SJSA1 (cell line): ENCODE measurements around the gene FAM181A. TPM values are rescaled to one million over a fixed set of nuclear protein-coding genes. Genes with fewer than 3 reads are reported as not detected.

Source experiments
- DNase-seq, 2 experiments: peaks; one replicate each; pipeline ENCODE4 v3.0.0-alpha.2; 2015 to 2020; ENCODE audit warnings: low spot score in 2 of 2, low read depth in 1 of 2
- H3K27ac ChIP-seq: fragments of 250-450 bp; sonication (Bioruptor Pico); 2 replicates; pipeline ENCODE4 v1.5.1; 2020; ENCODE audit warnings: mild to moderate bottlenecking, moderate library complexity
- H3K27me3 ChIP-seq: fragments of 250-450 bp; sonication (Bioruptor Pico); replicated peaks from 2 replicates; pipeline ENCODE4 v1.5.1; 2020; ENCODE audit warnings: mild to moderate bottlenecking, moderate library complexity
- H3K36me3 ChIP-seq: fragments of 250-450 bp; sonication (Bioruptor Pico); 2 replicates; pipeline ENCODE4 v1.5.1; 2020; ENCODE audit warnings: mild to moderate bottlenecking
- H3K4me1 ChIP-seq: fragments of 250-450 bp; sonication (Bioruptor Pico); replicated peaks from 2 replicates; pipeline ENCODE4 v1.6.1; 2021; ENCODE audit warnings: mild to moderate bottlenecking
- H3K4me3 ChIP-seq: fragments of 250-450 bp; sonication (Bioruptor Pico); 2 replicates; pipeline ENCODE4 v1.5.1; 2020; ENCODE audit warnings: mild to moderate bottlenecking
- H3K9me3 ChIP-seq: fragments of 250-450 bp; sonication (Bioruptor Pico); replicated peaks from 2 replicates; pipeline ENCODE4 v1.5.1; 2020; ENCODE audit warnings: mild to moderate bottlenecking
- total RNA-seq: library from RNA; depleted of rRNA; stranded (reverse); fragments of >200 nt; shearing (Covaris generic); gene quantifications from 2 replicates; pipeline ENCODE4 v1.2.3, GENCODE V29; 2014

The FAM181A gene
- total RNA-seq, 1 experiment from 2014 or later: not detected

DNA sequence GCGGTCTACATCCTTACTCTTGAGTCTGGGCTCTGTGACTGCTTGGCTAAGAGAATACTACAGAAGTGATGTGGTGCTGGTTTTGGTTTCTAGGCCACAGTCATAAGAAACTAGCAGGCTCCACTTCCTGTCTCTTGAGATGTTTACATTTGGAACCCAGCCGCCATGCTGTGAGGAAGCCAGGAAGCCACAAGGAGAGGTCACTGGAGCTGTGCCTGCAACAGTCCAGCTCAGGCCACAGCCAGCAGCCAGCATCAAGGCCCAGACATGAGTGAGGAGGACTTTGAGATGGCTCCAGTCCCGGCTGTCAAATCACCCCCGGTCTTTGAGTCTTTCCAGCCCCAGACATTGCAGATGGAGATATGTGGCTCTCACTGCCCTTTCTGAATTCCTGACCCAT is 12.9 kb upstream of the FAM181A start:
- Histone ChIP-seq H3K9me3 (no peaks in the 10 kb centered on the region), H3K4me3 (no peak overlapping the region), H3K27ac (no peak overlapping the region), H3K36me3 (no peaks in the 10 kb centered on the region), H3K4me1 (no peaks in the 10 kb centered on the region), H3K27me3 (no peaks in the 10 kb centered on the region)
- DNase-seq: no peak

GRCh38 chr14:93915070-93915705 is 12.0 kb upstream of the FAM181A start:
- Histone ChIP-seq H3K4me3 (no peak overlapping the region), H3K36me3 (no peaks in the 10 kb centered on the region), H3K4me1 (no peaks in the 10 kb centered on the region), H3K27me3 (no peaks in the 10 kb centered on the region), H3K27ac (no peak overlapping the region), H3K9me3 (no peaks in the 10 kb centered on the region)
- DNase-seq: no peak

DNA sequence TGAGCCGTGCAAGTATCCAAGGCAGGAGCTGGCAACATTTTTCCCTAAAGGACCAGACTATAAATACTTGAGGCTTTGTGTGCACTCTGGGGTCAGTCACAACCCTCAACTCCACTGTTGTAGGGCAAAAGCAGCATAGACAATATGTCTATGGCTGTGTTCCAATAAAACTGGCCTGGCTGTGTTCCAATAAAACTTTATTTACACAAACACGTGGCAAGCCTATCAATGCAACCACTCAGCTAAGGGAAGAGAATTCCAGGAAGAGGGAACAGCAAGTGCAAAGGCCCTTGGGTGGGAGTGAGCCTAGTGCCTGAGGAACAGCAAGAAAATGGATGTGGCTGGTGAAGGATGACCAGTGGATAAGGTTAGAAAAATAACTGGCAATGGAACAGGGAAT is 11.3 kb upstream of the FAM181A start:
- Histone ChIP-seq H3K4me3 (no peak overlapping the region), H3K4me1 (no peaks in the 10 kb centered on the region), H3K36me3 (no peaks in the 10 kb centered on the region), H3K27me3 (no peaks in the 10 kb centered on the region), H3K9me3 (no peaks in the 10 kb centered on the region), H3K27ac (no peak overlapping the region)
- DNase-seq: no peak

GRCh38 chr14:93916498-93916897 is 10.6 kb upstream of the FAM181A start:
- Histone ChIP-seq H3K4me1 (no peaks in the 10 kb centered on the region), H3K36me3 (no peaks in the 10 kb centered on the region), H3K9me3 (no peaks in the 10 kb centered on the region), H3K4me3 (no peak overlapping the region), H3K27me3 (no peaks in the 10 kb centered on the region), H3K27ac (no peak overlapping the region)
- DNase-seq: no peak

- no peaks in the 10 kb centered on the region for H3K4me1 ChIP-seq
- DNase-seq: no peak
- H3K27me3 ChIP-seq: no peaks in the 10 kb centered on the region
- H3K27ac ChIP-seq: no peak overlapping the region
- H3K9me3 ChIP-seq: no peaks in the 10 kb centered on the region
- H3K36me3 ChIP-seq: no peaks in the 10 kb centered on the region
- H3K4me3 ChIP-seq: no peak overlapping the region
Measured at GRCh38 chr14:93917141-93917540, 10.0 kb upstream of the FAM181A start.

- H3K27me3 ChIP-seq: no peaks in the 10 kb centered on the region
- no peaks in the 10 kb centered on the region for H3K9me3 ChIP-seq
- H3K4me3 ChIP-seq: no peak overlapping the region
- no peaks in the 10 kb centered on the region for H3K4me1 ChIP-seq
- H3K36me3 ChIP-seq: no peaks in the 10 kb centered on the region
- no peak overlapping the region for H3K27ac ChIP-seq
- DNase-seq: no peak
Measured at GRCh38 chr14:93921001-93921806, 5.9 kb upstream of the FAM181A start.

DNA sequence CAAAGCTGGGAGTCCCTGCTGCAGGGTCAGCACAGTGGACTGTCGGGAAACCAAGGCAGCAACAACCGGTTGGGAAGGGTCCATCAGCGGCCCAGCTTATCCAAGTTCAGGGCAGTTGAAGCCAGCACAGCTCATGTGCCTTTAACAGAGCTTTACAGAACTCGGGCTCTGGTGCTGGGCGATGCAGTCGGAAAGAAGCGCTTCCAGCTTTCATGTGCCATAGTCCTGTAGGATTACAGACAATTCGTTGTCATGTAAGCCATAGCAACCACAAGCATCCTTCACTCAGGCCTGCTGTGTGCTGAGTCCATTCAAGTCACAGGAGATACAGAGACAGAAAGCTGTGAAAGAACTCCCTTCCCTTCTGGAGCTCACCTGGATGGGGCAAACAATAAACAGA is 3.5 kb upstream of the FAM181A start:
- H3K27me3 ChIP-seq: no peaks in the 10 kb centered on the region
- no peaks in the 10 kb centered on the region for H3K9me3 ChIP-seq
- no peak for DNase-seq
- H3K4me3 ChIP-seq: no peak overlapping the region
- H3K27ac ChIP-seq: no peak overlapping the region
- no peaks in the 10 kb centered on the region for H3K36me3 ChIP-seq
- H3K4me1 ChIP-seq: no peaks in the 10 kb centered on the region

DNA sequence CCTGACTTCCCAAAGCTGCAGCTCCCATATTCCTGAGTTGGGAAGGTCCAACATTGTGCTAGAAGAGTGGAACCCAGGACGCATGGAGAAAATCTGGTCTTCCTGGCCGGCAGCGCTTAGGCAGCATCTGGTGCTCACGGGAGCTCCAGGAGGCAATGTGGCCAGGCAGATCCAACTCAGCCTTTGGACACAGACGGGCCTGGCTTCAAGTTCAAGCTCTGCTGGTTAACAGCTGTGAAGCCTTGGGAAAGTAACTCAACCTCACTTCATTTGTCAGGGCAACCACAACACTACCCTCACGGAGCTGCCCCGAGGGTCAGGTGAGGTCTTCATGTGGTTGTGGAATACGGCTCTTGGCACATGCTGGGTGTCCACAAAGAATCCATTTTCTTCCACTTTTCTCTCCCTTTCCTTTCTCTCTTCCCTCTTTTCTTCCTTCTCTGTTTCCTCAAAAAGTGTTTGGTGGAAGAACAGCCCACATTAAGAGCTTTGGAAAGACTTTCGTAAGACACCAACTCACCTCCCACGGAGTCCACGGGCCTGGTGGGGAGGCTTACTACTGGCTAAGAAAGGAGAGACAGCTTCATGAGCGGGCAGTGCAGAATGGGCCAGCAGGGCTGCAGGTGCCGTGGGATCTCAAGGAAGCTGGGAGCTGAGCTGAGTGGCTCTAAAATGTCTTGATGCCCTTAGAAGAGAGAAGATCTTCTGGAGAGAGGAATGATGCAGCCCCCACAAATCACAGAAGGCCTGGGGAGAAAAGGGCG is 2.4 kb upstream of the FAM181A start:
- Histone ChIP-seq H3K27me3 (no peaks in the 10 kb centered on the region), H3K9me3 (no peaks in the 10 kb centered on the region), H3K36me3 (no peaks in the 10 kb centered on the region), H3K27ac (no peak overlapping the region), H3K4me3 (no peak overlapping the region), H3K4me1 (no peaks in the 10 kb centered on the region)
- no peak for DNase-seq

GRCh38 chr14:93925374-93925895 is 1.7 kb upstream of the FAM181A start:
- Histone ChIP-seq H3K27ac (no peak overlapping the region), H3K4me3 (no peak overlapping the region), H3K36me3 (no peaks in the 10 kb centered on the region), H3K27me3 (no peaks in the 10 kb centered on the region), H3K9me3 (no peaks in the 10 kb centered on the region), H3K4me1 (no peaks in the 10 kb centered on the region)
- no peak for DNase-seq

DNA sequence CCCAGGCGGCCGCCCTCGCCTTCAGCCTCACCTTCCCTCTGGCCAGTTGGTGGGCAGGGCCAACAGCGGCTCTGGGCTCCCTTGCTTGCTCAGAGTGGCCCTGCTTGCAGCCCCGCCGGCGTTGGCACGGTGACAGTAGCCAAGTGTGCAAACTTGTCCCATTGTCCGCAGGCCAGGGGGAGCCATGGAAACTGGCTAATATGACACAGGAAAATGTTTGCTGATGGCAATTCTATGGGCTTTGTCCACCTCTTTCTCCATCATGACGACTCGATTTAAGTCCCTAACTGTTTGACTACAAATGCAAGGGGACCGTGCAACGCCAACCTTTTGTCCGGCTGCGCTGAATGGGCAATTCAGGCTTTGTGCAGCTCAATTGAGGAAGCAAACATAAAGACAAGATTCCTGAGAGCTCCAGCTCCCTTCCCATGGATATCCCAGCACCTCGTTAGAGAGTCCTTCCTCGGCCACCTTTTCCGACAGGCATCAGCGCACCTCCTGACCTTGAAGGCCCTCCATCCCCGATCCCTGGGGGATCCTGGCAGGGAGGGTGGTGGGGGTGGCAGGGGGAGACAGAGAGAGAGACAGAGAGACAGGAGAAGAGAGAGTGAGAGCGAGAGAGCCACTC is 785 bp upstream of the FAM181A start:
- no peaks in the 10 kb centered on the region for H3K36me3 ChIP-seq
- DNase-seq: no peak
- H3K4me3 ChIP-seq: no peak overlapping the region
- no peaks in the 10 kb centered on the region for H3K4me1 ChIP-seq
- no peaks in the 10 kb centered on the region for H3K9me3 ChIP-seq
- H3K27me3 ChIP-seq: no peaks in the 10 kb centered on the region
- H3K27ac ChIP-seq: no peak overlapping the region

GRCh38 chr14:93927800-93928145 is 629 bp downstream of the FAM181A start:
- Histone ChIP-seq H3K27ac (no peak overlapping the region), H3K27me3 (no peaks in the 10 kb centered on the region), H3K36me3 (no peaks in the 10 kb centered on the region), H3K9me3 (no peaks in the 10 kb centered on the region), H3K4me1 (no peaks in the 10 kb centered on the region), H3K4me3 (no peak overlapping the region)
- DNase-seq: no peak

DNA sequence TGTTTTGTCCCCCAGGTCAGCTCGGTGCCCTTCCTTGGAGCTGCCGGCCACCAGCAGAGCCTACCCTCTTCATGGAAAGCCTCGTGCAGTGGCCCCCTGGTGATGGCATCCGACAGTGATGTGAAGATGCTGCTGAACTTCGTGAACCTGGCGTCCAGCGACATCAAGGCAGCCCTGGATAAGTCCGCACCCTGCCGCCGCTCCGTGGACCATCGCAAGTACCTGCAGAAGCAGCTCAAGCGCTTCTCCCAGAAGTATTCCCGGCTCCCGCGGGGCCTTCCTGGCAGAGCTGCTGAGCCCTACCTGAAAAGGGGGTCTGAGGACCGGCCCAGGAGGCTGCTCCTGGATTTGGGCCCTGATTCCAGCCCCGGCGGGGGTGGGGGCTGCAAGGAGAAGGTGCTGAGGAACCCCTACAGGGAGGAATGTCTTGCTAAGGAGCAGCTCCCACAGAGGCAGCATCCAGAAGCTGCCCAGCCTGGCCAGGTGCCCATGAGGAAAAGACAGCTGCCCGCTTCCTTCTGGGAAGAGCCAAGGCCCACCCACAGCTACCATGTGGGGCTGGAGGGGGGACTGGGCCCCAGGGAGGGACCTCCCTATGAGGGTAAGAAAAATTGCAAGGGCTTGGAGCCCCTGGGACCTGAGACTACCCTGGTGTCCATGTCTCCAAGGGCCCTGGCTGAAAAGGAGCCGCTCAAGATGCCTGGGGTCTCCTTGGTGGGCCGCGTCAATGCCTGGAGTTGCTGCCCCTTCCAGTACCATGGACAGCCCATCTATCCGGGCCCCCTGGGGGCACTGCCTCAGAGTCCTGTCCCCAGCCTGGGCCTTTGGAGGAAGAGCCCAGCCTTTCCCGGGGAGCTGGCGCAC is 1.3 kb downstream of the FAM181A start:
- DNase-seq: no peak
- Histone ChIP-seq H3K4me3 (no peak overlapping the region), H3K9me3 (no peaks in the 10 kb centered on the region), H3K27ac (no peak overlapping the region), H3K36me3 (no peaks in the 10 kb centered on the region), H3K27me3 (no peaks in the 10 kb centered on the region), H3K4me1 (no peaks in the 10 kb centered on the region)

DNA sequence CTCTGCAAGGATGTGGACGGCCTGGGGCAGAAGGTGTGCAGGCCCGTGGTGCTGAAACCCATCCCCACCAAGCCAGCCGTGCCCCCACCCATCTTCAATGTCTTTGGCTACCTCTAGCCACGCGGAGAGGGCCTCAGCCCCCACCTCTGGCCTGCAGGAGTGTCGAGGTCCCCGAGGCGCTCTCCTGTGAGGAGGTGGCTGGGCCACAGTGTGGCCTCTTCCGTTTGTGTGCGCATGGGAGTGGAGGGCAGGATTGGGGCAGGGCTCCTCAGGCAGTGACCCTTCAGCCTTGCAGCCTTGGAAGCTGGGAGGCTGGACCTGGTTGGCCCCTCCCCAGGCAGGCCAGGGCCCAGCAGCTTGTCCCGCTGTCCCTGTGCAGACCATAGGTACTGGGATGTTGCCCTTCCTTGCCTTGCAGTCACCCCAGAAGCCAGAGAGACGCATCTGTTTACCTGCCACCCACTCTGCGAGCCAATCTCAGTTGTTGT is 1.9 kb downstream of the FAM181A start:
- no peak for DNase-seq
- no peaks in the 10 kb centered on the region for H3K4me1 ChIP-seq
- H3K9me3 ChIP-seq: no peaks in the 10 kb centered on the region
- no peaks in the 10 kb centered on the region for H3K36me3 ChIP-seq
- H3K27ac ChIP-seq: no peak overlapping the region
- H3K27me3 ChIP-seq: no peaks in the 10 kb centered on the region
- H3K4me3 ChIP-seq: no peak overlapping the region
